Ishikawa (cell line): ENCODE results near the gene RGS16.

Source experiments
- CEBPB ChIP-seq: IDR thresholded peaks from 2 replicates; pipeline ENCODE4 v1.6.1; 2012
- CREB1 ChIP-seq: IDR thresholded peaks from 2 replicates; pipeline ENCODE4 v1.6.1; 2012; ENCODE audit warnings: low read depth
- EGR1 ChIP-seq: IDR thresholded peaks from 2 replicates; pipeline ENCODE4 v1.6.1; 2012
- EP300 ChIP-seq: IDR thresholded peaks from 2 replicates; pipeline ENCODE4 v1.6.1; 2012; ENCODE audit warnings: borderline replicate concordance
- FOXM1 ChIP-seq: IDR thresholded peaks from 2 replicates; pipeline ENCODE4 v1.6.1; 2012; ENCODE audit warnings: low read depth, borderline replicate concordance
- MAX ChIP-seq: IDR thresholded peaks from 2 replicates; pipeline ENCODE4 v1.6.1; 2012
- NFIC ChIP-seq: IDR thresholded peaks from 2 replicates; pipeline ENCODE4 v1.6.1; 2012
- RAD21 ChIP-seq: IDR thresholded peaks from 2 replicates; pipeline ENCODE4 v1.6.1; 2012; ENCODE audit warnings: low read depth
- TAF1 ChIP-seq: IDR thresholded peaks from 2 replicates; pipeline ENCODE4 v1.6.1; 2012; ENCODE audit warnings: low read depth, mild to moderate bottlenecking
- TCF12 ChIP-seq: IDR thresholded peaks from 2 replicates; pipeline ENCODE4 v1.6.1; 2012; ENCODE audit warnings: low read depth
- TEAD4 ChIP-seq: IDR thresholded peaks from 2 replicates; pipeline ENCODE4 v1.6.1; 2012
- USF1 ChIP-seq: IDR thresholded peaks from 2 replicates; pipeline ENCODE4 v1.6.1; 2012
- YY1 ChIP-seq: IDR thresholded peaks from 2 replicates; pipeline ENCODE4 v1.6.1; 2012; ENCODE audit warnings: low read depth
- ZBTB7A ChIP-seq: IDR thresholded peaks from 2 replicates; pipeline ENCODE4 v1.6.1; 2012; ENCODE audit warnings: low read depth
- TF ChIP-seq, protein P1 (sequence below): IDR thresholded peaks from 2 replicates; pipeline ENCODE4 v1.6.1; 2012; ENCODE audit warnings: low read depth, mild to moderate bottlenecking

RGS16 gene

GRCh38 chr1:182622901-182623528 lies 18.8 kb upstream of the RGS16 start:
- TF ChIP-seq MAX (no peak), RAD21 (no peak), FOXM1 (no peak), EGR1 (no peak), USF1 (no peak), NFIC (no peak), YY1 (no peak), EP300 (no peak), TAF1 (no peak), TCF12 (no peak), TEAD4 (no peak), CREB1 (no peak), ZBTB7A (no peak), CEBPB (no peak)
- TF ChIP-seq, protein P1, sequence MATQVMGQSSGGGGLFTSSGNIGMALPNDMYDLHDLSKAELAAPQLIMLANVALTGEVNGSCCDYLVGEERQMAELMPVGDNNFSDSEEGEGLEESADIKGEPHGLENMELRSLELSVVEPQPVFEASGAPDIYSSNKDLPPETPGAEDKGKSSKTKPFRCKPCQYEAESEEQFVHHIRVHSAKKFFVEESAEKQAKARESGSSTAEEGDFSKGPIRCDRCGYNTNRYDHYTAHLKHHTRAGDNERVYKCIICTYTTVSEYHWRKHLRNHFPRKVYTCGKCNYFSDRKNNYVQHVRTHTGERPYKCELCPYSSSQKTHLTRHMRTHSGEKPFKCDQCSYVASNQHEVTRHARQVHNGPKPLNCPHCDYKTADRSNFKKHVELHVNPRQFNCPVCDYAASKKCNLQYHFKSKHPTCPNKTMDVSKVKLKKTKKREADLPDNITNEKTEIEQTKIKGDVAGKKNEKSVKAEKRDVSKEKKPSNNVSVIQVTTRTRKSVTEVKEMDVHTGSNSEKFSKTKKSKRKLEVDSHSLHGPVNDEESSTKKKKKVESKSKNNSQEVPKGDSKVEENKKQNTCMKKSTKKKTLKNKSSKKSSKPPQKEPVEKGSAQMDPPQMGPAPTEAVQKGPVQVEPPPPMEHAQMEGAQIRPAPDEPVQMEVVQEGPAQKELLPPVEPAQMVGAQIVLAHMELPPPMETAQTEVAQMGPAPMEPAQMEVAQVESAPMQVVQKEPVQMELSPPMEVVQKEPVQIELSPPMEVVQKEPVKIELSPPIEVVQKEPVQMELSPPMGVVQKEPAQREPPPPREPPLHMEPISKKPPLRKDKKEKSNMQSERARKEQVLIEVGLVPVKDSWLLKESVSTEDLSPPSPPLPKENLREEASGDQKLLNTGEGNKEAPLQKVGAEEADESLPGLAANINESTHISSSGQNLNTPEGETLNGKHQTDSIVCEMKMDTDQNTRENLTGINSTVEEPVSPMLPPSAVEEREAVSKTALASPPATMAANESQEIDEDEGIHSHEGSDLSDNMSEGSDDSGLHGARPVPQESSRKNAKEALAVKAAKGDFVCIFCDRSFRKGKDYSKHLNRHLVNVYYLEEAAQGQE: no peak

DNA sequence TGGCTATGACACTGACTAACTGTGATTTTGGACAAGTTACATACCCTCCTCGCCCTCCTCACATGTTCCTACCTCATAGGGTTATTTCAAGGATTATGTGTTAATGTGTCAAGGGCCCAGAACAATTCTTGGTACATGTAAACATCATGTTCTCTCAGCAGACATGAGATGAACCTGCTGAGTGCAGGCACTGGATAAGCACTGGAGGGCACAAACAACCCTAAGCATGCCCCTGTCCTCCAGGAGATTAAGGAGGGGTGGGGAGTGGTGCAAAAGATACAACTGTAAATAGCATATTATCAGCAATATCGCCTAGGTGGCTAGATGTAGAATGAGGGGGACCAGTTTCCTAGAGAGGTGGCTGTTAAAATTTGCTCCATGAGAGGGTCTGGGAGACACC lies 17.7 kb upstream of the RGS16 start:
- TF ChIP-seq CEBPB (no peak), TEAD4 (no peak), EP300 (no peak), CREB1 (no peak), TCF12 (no peak)

DNA sequence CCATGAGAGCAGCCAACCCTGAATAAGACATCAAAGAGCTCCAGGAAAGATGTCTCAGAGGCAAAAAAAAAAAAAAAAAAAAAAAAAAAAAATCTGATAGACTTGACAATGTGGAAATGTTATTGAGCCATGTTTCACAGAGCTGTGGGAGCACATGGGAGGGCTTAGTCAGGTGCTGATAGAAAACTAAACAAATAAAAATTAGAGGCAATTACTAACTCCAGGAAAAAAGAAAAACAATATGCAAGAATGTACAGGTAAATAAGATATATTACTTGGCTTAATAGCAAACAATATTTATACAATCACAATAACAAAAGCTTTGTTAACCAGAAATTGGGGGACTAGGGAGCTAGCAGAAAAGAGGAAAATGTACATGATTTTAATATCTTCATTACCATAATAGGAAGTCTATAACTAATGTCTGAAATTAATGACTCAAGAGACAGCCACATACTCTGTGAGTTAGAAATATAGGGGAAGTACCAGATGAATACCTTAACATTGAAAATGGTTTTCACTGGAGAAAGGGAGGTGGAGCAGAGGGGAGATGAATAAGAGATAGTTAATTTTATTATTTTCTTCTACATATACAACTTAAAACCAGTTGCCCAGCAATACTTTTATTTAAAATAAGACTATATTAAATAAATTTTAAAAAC lies 16.9 kb upstream of the RGS16 start:
- TF ChIP-seq USF1 (no peak), EGR1 (no peak), FOXM1 (no peak), TEAD4 (no peak), TCF12 (no peak), EP300 (no peak)

GRCh38 chr1:182617734-182618351 lies 13.7 kb upstream of the RGS16 start:
- TF ChIP-seq YY1 (no peak), EGR1 (no peak), CREB1 (no peak), RAD21 (no peak), FOXM1 (no peak), CEBPB (no peak)

GRCh38 chr1:182617014-182617429 lies 12.8 kb upstream of the RGS16 start:
- TF ChIP-seq RAD21 (no peak), TCF12 (no peak), EGR1 (no peak), NFIC (no peak), CREB1 (no peak), TEAD4 (no peak), EP300 (no peak), TAF1 (no peak), USF1 (no peak), MAX (no peak), ZBTB7A (no peak), YY1 (no peak), FOXM1 (no peak), CEBPB (no peak)
- TF ChIP-seq, protein P1: no peak
